OCI-LY7 (cell line): ENCODE results near the gene PSMC3.

Experiments
- CTCF ChIP-seq: fragments of 200-600 bp; sonication (generic); conservative IDR thresholded peaks from 2 replicates; pipeline ENCODE4 v1.5.1; 2014; ENCODE audit warnings: mild to moderate bottlenecking, antibody characterized with exemption, low read length, moderate library complexity, mixed read lengths
- EZH2phosphoT487 ChIP-seq: fragments of 200-600 bp; sonication (generic); IDR thresholded peaks from 2 replicates; pipeline ENCODE4 v1.6.1; 2018; ENCODE audit warnings: low read depth, borderline replicate concordance, mild to moderate bottlenecking, mixed run types, antibody characterized with exemption, low read length, moderate library complexity, mixed read lengths

- TF ChIP-seq CTCF = no peak
- no peak for TF ChIP-seq EZH2phosphoT487
Observed at GRCh38 chr11:47374720-47375019, 51.6 kb downstream of the PSMC3 start.
